Measurements from ENCODE around the gene MCM3. TPM values are rescaled to one million over a fixed set of nuclear protein-coding genes. Genes with fewer than 3 reads are reported as not detected.

MCM3 gene
- total RNA-seq, 4 donors from 2014 or later: 21.8 to 120 (median 64.7) TPM

- H3K36me3 ChIP-seq: no peaks in the 10 kb centered on the region
- no peak overlapping the region for H3K4me3 ChIP-seq
- H3K9me3 ChIP-seq: no peaks in the 10 kb centered on the region
- no peaks in the 10 kb centered on the region for H3K4me1 ChIP-seq
- intact Hi-C loops (cut with DNase I; ENCODE audit: low total_unique reads): no loop called here
- DNase-seq: no peak
- H3K27me3 ChIP-seq: no peaks in the 10 kb centered on the region
- TF ChIP-seq CTCF (IDR thresholded peaks at IDR 0.05): no peak
- TF ChIP-seq POLR2A (IDR thresholded peaks at IDR 0.05): no peak
- H3K27ac ChIP-seq: no peak overlapping the region
Measured at GRCh38 chr6:52243282-52243893, 41.2 kb downstream of the MCM3 start.

- Histone ChIP-seq H3K36me3 (no peaks in the 10 kb centered on the region), H3K9me3 (no peaks in the 10 kb centered on the region), H3K4me3 (no peak overlapping the region), H3K4me1 (no peaks in the 10 kb centered on the region), H3K27me3 (no peaks in the 10 kb centered on the region), H3K27ac (no peak overlapping the region)
- DNase-seq: no peak
- TF ChIP-seq POLR2A (IDR thresholded peaks at IDR 0.05) (no peak), CTCF (IDR thresholded peaks at IDR 0.05) (no peak)
- intact Hi-C loops (cut with DNase I; ENCODE audit: low total_unique reads): no loop called here
Measured at GRCh38 chr6:52241819-52242218, 42.7 kb downstream of the MCM3 start.

DNA sequence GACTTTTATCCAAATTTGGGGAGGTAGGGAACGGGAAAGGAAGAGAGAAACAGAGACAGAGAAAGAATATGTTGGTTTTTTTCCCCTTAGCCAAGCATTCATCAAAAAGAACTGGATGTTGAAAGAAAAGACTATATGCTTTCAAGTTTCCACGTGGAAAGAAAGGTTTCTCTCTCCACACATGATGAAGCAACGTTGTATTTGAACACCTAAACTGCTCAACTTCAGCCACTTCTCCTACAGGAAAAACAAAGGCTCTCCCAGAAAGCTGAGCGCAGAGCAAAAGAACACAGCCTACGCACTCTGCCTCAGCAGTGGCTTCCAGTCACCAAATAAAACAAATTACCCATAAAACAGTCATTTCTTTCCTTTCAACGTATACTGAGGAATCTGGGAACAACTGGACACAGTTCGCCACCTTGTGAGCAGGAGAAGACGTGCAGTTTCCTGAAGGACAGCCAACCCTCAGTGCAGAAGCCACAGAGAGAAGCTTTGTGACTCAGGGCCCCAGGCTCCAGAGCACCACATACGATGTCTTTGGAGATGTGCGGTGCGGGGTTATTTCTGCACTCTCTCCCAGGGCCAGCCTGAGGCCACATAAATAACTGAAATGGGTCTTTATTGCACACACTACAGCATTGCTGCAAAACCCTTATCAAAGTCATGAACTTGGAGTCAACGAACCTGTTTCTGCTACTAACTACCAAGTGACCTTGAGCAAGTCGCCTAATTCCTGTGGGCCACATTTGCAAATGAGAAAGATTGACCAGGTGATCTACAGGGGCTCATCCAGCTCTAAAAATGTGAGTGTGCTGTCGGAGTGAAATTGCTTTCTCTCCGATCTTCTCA, 50.3 kb downstream of the MCM3 start:
- H3K4me1 ChIP-seq: no peaks in the 10 kb centered on the region
- no peaks in the 10 kb centered on the region for H3K36me3 ChIP-seq
- TF ChIP-seq CTCF (IDR thresholded peaks at IDR 0.05) (peak in 2 of 4 experiments; percentile 27 to 35), POLR2A (IDR thresholded peaks at IDR 0.05) (no peak)
- no peak overlapping the region for H3K4me3 ChIP-seq
- no peak for DNase-seq
- H3K27me3 ChIP-seq: no peaks in the 10 kb centered on the region
- H3K9me3 ChIP-seq: no peaks in the 10 kb centered on the region
- intact Hi-C loops (cut with DNase I; ENCODE audit: low total_unique reads): no loop called here
- H3K27ac ChIP-seq: no peak overlapping the region

DNA sequence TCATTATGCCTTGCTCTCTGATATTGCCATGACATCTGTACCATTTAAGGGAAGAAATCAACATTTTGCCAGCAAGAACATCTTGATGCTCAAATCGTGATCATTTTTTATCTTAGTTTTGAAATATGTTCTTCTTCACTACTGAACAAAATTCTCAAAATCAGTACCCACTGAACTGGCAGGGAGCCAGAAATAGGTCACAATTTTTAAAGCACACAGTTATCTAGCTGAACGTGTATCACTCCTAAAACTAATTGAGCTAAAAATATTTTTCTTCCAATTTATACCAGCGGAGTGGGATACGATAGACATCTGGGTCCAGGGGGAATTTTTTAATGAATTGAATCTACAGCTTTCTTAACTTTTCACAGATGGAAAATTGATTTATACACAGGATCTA, 51.5 kb downstream of the MCM3 start:
- TF ChIP-seq CTCF (IDR thresholded peaks at IDR 0.05): no peak
- TF ChIP-seq POLR2A (IDR thresholded peaks at IDR 0.05): no peak
- Histone ChIP-seq H3K4me3 (no peak overlapping the region), H3K36me3 (no peaks in the 10 kb centered on the region), H3K27me3 (no peaks in the 10 kb centered on the region), H3K4me1 (no peaks in the 10 kb centered on the region), H3K9me3 (no peaks in the 10 kb centered on the region), H3K27ac (no peak overlapping the region)
- intact Hi-C loops (cut with DNase I; ENCODE audit: low total_unique reads): no loop called here
- DNase-seq: no peak

DNA sequence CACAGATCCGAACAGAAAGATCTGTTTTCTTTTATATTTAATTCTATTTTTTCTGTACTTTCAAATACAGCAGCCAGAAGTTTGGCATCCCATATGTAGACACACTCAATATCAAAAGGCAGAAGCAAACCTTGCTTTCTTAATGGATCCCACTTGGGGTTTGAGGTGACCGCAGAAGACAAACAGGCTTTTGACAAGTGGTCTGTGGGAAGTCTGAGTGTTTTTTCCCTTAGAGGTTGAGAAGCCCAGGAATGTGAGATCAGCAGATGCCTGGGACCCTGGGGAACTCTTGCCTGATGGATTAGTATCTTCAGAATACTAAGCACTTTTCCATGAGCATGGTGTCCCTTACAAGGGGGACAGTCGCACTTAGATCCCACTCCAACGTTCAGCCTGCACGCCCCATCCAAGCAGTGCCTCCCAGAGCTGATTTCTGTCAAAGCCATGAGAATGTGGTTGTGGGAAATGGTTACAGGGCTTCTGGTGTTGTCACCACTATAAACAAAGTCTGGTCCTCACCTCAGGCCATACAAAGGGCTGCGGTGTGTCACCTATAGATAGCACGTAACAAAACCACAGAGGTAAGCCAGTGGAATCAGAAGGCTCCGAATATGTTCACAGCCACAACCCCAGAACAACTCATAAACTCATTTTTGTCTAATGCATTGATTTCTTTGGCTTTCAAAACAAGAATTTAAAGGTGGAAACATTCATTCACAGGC, 53.0 kb downstream of the MCM3 start:
- intact Hi-C loops (cut with DNase I; ENCODE audit: low total_unique reads): no loop called here
- H3K4me3 ChIP-seq: no peak overlapping the region
- no peaks in the 10 kb centered on the region for H3K27me3 ChIP-seq
- no peaks in the 10 kb centered on the region for H3K36me3 ChIP-seq
- TF ChIP-seq POLR2A (IDR thresholded peaks at IDR 0.05) (no peak), CTCF (IDR thresholded peaks at IDR 0.05) (no peak)
- no peak for DNase-seq
- H3K4me1 ChIP-seq: no peaks in the 10 kb centered on the region
- no peak overlapping the region for H3K27ac ChIP-seq
- no peaks in the 10 kb centered on the region for H3K9me3 ChIP-seq

Data from uterus (tissue), 4 donors.